ENCODE data around the gene SLC7A8. TPM values are rescaled to one million over a fixed set of nuclear protein-coding genes. Genes with fewer than 3 reads are reported as not detected.

SLC7A8 gene
- total and polyA plus RNA-seq, 11 donors, result 7.3 to 34.1 (median 14.2) TPM

DNA sequence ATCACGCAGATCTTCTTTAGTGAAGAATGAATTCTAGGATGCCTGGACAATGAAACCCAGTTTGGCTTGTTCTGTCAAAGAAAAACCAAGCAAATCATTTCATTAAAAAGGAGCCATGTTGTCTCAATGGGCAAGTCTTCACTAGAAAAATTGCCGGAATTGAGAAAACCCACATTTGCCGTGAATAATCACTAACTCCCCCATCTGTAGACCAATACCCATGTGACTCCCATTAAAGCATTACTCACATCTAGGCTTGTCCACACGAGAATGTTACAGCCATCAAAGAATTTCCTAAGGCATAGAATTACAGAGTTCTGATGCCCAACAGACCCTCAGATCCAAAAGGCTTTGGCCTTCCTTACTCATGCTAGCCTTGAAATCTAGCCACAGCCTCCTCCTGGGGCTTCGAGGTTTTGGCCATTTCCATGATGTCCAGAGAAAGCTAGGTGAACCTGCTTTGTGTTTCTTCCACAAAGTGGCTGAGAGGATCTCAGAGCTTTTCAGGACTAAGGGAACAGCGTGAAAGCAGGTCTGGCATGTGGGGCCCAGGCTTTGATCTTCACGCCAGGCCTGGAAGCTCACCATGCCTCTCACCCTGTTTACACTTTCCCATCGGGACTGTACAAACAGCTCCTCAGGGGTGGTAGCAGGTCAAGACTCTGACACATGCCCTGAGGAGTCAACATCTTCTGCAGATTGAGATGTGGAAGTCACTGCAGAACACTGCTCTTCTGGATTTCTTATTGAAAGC is 12.1 kb downstream of the SLC7A8 start:
- DNase-seq (no peak), ATAC-seq (no peak)
- intact Hi-C loops (cut with DNase I), result loop anchor here in 1 of 10 donors (5.0 kb wide), 1 partner anchor 39 kb away; no protein-coding TSS in a partner anchor
- Histone ChIP-seq H3K9me3 (no peaks in the 10 kb centered on the region), H3K36me3 (no peaks in the 10 kb centered on the region), H3K4me3 (no peak overlapping the region), H3K4me1 (peaks cover 0 to 46% (median 11%) of the 10 kb centered on the region in 12 donors), H3K27me3 (no peaks in the 10 kb centered on the region), H3K27ac (no peak overlapping the region)
- WGBS, 4 donors, result 81 to 86% (median 83%) methylated on average over 8 of the region's 8 CpGs
- TF ChIP-seq, protein P1, sequence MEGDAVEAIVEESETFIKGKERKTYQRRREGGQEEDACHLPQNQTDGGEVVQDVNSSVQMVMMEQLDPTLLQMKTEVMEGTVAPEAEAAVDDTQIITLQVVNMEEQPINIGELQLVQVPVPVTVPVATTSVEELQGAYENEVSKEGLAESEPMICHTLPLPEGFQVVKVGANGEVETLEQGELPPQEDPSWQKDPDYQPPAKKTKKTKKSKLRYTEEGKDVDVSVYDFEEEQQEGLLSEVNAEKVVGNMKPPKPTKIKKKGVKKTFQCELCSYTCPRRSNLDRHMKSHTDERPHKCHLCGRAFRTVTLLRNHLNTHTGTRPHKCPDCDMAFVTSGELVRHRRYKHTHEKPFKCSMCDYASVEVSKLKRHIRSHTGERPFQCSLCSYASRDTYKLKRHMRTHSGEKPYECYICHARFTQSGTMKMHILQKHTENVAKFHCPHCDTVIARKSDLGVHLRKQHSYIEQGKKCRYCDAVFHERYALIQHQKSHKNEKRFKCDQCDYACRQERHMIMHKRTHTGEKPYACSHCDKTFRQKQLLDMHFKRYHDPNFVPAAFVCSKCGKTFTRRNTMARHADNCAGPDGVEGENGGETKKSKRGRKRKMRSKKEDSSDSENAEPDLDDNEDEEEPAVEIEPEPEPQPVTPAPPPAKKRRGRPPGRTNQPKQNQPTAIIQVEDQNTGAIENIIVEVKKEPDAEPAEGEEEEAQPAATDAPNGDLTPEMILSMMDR (IDR thresholded peaks at IDR 0.05), result no peak

DNA sequence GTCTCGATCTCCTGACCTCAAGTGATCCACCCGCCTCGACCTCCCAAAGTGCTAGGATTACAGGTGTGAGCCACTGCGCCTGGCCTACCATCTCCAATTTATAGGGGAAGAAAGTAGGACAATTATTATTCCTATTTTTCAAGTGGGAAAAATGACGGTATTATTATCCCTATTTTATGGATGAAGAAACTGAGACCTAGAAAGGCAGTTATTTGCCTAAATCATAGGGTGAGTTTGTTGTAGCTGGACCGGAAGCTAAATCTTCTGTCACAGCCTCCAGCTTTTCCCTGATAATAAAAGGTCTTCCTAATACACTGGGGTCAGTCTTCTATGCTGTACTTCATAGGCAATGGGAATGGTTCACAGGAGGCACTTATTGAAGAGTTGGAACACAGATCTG is 13.8 kb downstream of the SLC7A8 start:
- H3K27me3 ChIP-seq, result no peaks in the 10 kb centered on the region
- H3K4me3 ChIP-seq, result no peak overlapping the region
- WGBS, 4 donors, result 95 to 96% (median 95%) methylated on average over 6 of the region's 6 CpGs
- DNase-seq (no peak), ATAC-seq (no peak)
- no peaks in the 10 kb centered on the region for H3K9me3 ChIP-seq
- TF ChIP-seq, protein P1 (IDR thresholded peaks at IDR 0.05), result no peak
- no peak for TF ChIP-seq POLR2A (IDR thresholded peaks at IDR 0.05)
- H3K4me1 ChIP-seq, result peaks cover 0 to 45% (median 11%) of the 10 kb centered on the region in 12 donors
- intact Hi-C loops (cut with DNase I), result loop anchor here in 1 of 10 donors (5.0 kb wide), 1 partner anchor 37 kb away; no protein-coding TSS in a partner anchor
- H3K36me3 ChIP-seq, result no peaks in the 10 kb centered on the region
- H3K27ac ChIP-seq, result no peak overlapping the region

DNA sequence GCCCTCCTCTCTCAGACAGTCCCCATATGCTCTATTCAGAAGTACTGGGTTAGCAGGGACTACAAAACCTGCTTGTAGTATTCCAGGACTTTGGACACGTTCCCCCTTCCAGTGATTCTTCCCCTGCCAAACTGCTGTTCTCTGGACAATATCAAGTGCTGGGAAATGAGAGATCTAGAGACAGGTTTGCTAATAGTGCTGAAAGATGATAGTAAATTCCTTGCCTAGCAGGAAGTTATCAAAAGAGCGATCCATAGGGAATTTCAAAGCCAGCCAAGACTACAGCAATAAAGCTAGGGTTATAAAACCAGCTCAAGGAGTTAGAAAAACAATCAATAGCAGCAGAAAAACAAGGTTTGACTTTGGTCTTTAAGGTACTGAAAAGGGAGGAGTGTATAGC is 15.2 kb downstream of the SLC7A8 start:
- Histone ChIP-seq H3K9me3 (no peaks in the 10 kb centered on the region), H3K27ac (peak overlapping the region in 2 of 12 donors; percentile 52 to 70), H3K27me3 (no peaks in the 10 kb centered on the region), H3K4me3 (no peak overlapping the region), H3K4me1 (peaks cover 0 to 40% (median 8%) of the 10 kb centered on the region in 12 donors), H3K36me3 (no peaks in the 10 kb centered on the region)
- intact Hi-C loops (cut with DNase I), result no loop called here
- 11 to 15% (median 15%) methylated on average over 2 of the region's 2 CpGs for WGBS, 4 donors
- ATAC-seq (peak in 3 of 4 donors; percentile 25 to 59 (median 43)), DNase-seq (no peak)
- TF ChIP-seq, protein P1 (IDR thresholded peaks at IDR 0.05), result no peak
- TF ChIP-seq POLR2A (IDR thresholded peaks at IDR 0.05), result no peak

DNA sequence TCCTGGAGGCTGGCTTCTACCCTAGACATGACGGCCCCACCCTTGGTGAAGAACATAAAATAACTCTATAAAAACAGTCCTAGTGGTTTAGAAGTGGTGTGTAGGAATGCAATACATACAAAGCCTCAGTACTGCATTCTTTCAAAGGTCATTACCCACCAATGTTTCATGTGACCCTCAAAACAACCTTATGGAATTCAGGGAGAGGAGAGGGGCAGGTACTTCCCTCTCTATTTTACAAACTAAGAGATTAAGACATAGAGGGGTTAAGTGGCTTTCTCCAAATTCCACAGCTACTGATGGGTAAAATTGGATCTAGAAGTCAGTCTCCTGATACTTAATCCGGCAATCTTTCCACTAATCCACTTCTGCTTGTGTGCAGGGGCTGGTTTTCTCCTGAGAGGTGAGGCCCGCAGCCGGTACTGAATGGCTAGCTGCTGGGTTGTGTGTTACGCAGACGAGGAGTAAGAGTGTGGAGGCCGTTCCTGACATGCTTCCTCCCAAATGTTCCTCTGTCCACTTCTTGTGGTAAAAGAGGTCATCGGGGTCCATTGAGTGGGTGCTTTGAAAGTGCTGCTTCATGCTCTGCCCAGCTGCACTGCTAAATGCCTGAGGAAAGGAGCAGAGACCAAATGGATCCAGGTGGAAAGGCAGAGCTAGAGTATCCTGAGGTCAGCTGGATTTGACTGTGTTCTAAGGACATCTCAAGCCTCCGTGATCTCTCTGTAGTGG is 16.2 kb downstream of the SLC7A8 start:
- ATAC-seq, result no peak
- no peak for DNase-seq
- H3K27ac ChIP-seq, result peak overlapping the region in 2 of 12 donors; percentile 52 to 70
- H3K36me3 ChIP-seq, result no peaks in the 10 kb centered on the region
- 75 to 84% (median 81%) methylated on average over 9 of the region's 9 CpGs for WGBS, 4 donors
- TF ChIP-seq, protein P1 (IDR thresholded peaks at IDR 0.05), result no peak
- no peak for TF ChIP-seq POLR2A (IDR thresholded peaks at IDR 0.05)
- peaks cover 0 to 42% (median 8%) of the 10 kb centered on the region in 12 donors for H3K4me1 ChIP-seq
- H3K9me3 ChIP-seq, result no peaks in the 10 kb centered on the region
- H3K27me3 ChIP-seq, result no peaks in the 10 kb centered on the region
- no peak overlapping the region for H3K4me3 ChIP-seq
- intact Hi-C loops (cut with DNase I), result no loop called here

All from heart left ventricle (tissue), 16 donors.